Measurements from ENCODE around the gene TMSB4Y.

The TMSB4Y gene

DNA sequence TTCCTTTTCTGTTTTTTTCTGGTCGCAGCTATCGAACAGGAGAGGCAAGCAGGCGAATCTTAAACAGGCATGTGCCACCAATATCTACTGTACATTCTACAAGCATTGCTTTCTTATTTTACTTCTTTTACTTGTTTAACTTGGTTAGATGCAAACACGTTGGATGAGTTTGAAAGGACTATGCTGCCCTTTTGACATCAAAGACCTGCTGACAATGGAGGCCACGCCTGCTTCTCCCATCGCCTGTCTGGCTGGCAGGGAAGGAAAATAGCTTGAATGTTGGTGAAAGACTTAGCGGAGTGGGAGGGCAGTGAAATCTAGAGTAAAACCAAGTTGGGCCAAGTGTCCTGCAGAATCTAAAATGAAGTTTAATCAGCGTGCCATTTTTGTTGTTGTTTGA lies 1.5 kb downstream of the TMSB4Y start:
- H4K5ac ChIP-seq (ENCODE audit: low read length), result no peak overlapping the region
- no peaks in the 10 kb centered on the region for H3K27me3 ChIP-seq (ENCODE audit: insufficient read depth, low read length, poor library complexity)
- no peak overlapping the region for H2BK15ac ChIP-seq (replicated peaks; ENCODE audit: low read depth)
- H3K36me3 ChIP-seq (ENCODE audit: control insufficient read depth, insufficient read depth, low read length), result no peaks in the 10 kb centered on the region
- H2BK120ac ChIP-seq (ENCODE audit: low read depth, low read length), result no peak overlapping the region
- no peak overlapping the region for H3K4ac ChIP-seq (ENCODE audit: low read depth, low read length)
- H3K79me2 ChIP-seq (ENCODE audit: control insufficient read depth, insufficient read depth, low read length), result peaks cover 3% of the 10 kb centered on the region
- peak; percentile 38 for DNase-seq
- no peak overlapping the region for H4K8ac ChIP-seq (ENCODE audit: low read depth, low read length)
- no peak overlapping the region for H3K18ac ChIP-seq (ENCODE audit: low read length)
- no CpG with 5 or more reads among the region's 8 CpGs for WGBS (ENCODE audit: extremely low coverage, insufficient coverage, low lambda C conversion rate)
- no peak overlapping the region for H3K27ac ChIP-seq (ENCODE audit: low read depth, low read length)
- H3K4me2 ChIP-seq (ENCODE audit: low read length), result no peak overlapping the region
- H3K4me1 ChIP-seq (ENCODE audit: control insufficient read depth, low read depth, low read length), result no peaks in the 10 kb centered on the region
- H2AK5ac ChIP-seq (ENCODE audit: low read length), result no peak overlapping the region
- no peak overlapping the region for H3K4me3 ChIP-seq (ENCODE audit: low read length)
- H3K23ac ChIP-seq (ENCODE audit: low read length), result no peak overlapping the region
- peak overlapping the region; percentile 16 for H3K9ac ChIP-seq (ENCODE audit: low read length)
- H2BK5ac ChIP-seq (ENCODE audit: low read length), result no peak overlapping the region
- H3K56ac ChIP-seq (ENCODE audit: low read length), result peak overlapping the region; percentile 67
- H3K79me1 ChIP-seq (ENCODE audit: low read length), result no peaks in the 10 kb centered on the region

DNA sequence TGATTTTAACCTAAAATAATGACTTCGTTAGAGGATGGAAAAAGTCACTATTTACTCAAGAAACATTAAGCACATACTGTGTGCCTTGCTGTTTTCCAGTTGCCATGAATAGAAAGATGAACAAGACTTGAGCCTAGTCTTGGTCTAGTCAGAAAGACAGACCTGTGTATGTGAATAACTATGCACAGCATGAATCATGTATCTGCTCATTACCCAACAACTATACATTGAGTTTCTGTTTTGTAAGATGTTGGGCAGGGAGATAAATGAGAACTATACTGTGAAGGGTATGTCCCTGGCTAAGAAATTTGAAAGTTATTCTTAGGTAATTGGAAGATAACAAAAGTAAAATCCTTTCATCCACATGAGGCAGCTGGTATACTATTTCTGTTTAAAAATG lies 4.3 kb downstream of the TMSB4Y start:
- no peak overlapping the region for H3K4ac ChIP-seq (ENCODE audit: low read depth, low read length)
- H3K9ac ChIP-seq (ENCODE audit: low read length), result no peak overlapping the region
- H2BK15ac ChIP-seq (replicated peaks; ENCODE audit: low read depth), result no peak overlapping the region
- no peak overlapping the region for H3K4me2 ChIP-seq (ENCODE audit: low read length)
- peaks cover 3% of the 10 kb centered on the region for H3K79me2 ChIP-seq (ENCODE audit: control insufficient read depth, insufficient read depth, low read length)
- H4K8ac ChIP-seq (ENCODE audit: low read depth, low read length), result no peak overlapping the region
- no peak overlapping the region for H3K23ac ChIP-seq (ENCODE audit: low read length)
- no peaks in the 10 kb centered on the region for H3K27me3 ChIP-seq (ENCODE audit: insufficient read depth, low read length, poor library complexity)
- no peak overlapping the region for H2BK5ac ChIP-seq (ENCODE audit: low read length)
- no peak for DNase-seq
- no peak overlapping the region for H2BK120ac ChIP-seq (ENCODE audit: low read depth, low read length)
- no peaks in the 10 kb centered on the region for H3K36me3 ChIP-seq (ENCODE audit: control insufficient read depth, insufficient read depth, low read length)
- H3K4me3 ChIP-seq (ENCODE audit: low read length), result no peak overlapping the region
- H3K27ac ChIP-seq (ENCODE audit: low read depth, low read length), result no peak overlapping the region
- H4K5ac ChIP-seq (ENCODE audit: low read length), result no peak overlapping the region
- no CpG with 5 or more reads among the region's 1 CpG for WGBS (ENCODE audit: extremely low coverage, insufficient coverage, low lambda C conversion rate)
- H3K56ac ChIP-seq (ENCODE audit: low read length), result no peak overlapping the region
- H3K4me1 ChIP-seq (ENCODE audit: control insufficient read depth, low read depth, low read length), result no peaks in the 10 kb centered on the region
- H3K18ac ChIP-seq (ENCODE audit: low read length), result no peak overlapping the region
- no peak overlapping the region for H2AK5ac ChIP-seq (ENCODE audit: low read length)
- no peaks in the 10 kb centered on the region for H3K79me1 ChIP-seq (ENCODE audit: low read length)

DNA sequence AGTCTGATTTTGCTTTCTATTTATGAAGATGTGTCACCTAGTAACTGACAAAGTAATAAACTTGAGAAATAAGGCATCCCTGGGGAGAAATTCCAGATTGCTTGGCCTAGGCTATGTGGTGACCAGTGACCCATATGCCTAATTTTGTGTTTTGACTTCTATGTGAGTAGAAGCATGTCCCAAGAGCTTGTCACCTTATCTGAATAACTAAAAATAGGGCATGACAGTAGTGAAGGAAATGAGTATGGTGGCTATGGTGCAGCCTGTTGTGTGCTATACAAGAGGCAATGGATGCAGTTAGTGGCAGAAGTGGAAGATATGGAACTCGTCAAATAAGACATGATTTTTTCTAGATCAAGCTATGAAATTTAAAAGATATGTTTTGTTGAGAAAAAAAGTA lies 15.3 kb downstream of the TMSB4Y start:
- WGBS (ENCODE audit: extremely low coverage, insufficient coverage, low lambda C conversion rate), result no CpG with 5 or more reads among the region's 1 CpG
- H3K4me2 ChIP-seq (ENCODE audit: low read length), result no peak overlapping the region
- H3K27ac ChIP-seq (ENCODE audit: low read depth, low read length), result no peak overlapping the region
- no peaks in the 10 kb centered on the region for H3K79me1 ChIP-seq (ENCODE audit: low read length)
- no peak overlapping the region for H4K5ac ChIP-seq (ENCODE audit: low read length)
- H3K23ac ChIP-seq (ENCODE audit: low read length), result no peak overlapping the region
- no peak overlapping the region for H4K8ac ChIP-seq (ENCODE audit: low read depth, low read length)
- H3K18ac ChIP-seq (ENCODE audit: low read length), result no peak overlapping the region
- no peaks in the 10 kb centered on the region for H3K79me2 ChIP-seq (ENCODE audit: control insufficient read depth, insufficient read depth, low read length)
- H3K4me1 ChIP-seq (ENCODE audit: control insufficient read depth, low read depth, low read length), result no peaks in the 10 kb centered on the region
- no peak overlapping the region for H2AK5ac ChIP-seq (ENCODE audit: low read length)
- H3K56ac ChIP-seq (ENCODE audit: low read length), result no peak overlapping the region
- H3K27me3 ChIP-seq (ENCODE audit: insufficient read depth, low read length, poor library complexity), result no peaks in the 10 kb centered on the region
- no peak overlapping the region for H2BK120ac ChIP-seq (ENCODE audit: low read depth, low read length)
- H3K9ac ChIP-seq (ENCODE audit: low read length), result no peak overlapping the region
- no peak overlapping the region for H3K4ac ChIP-seq (ENCODE audit: low read depth, low read length)
- no peak for DNase-seq
- H3K4me3 ChIP-seq (ENCODE audit: low read length), result no peak overlapping the region
- no peak overlapping the region for H2BK5ac ChIP-seq (ENCODE audit: low read length)
- no peak overlapping the region for H2BK15ac ChIP-seq (replicated peaks; ENCODE audit: low read depth)
- H3K36me3 ChIP-seq (ENCODE audit: control insufficient read depth, insufficient read depth, low read length), result no peaks in the 10 kb centered on the region

DNA sequence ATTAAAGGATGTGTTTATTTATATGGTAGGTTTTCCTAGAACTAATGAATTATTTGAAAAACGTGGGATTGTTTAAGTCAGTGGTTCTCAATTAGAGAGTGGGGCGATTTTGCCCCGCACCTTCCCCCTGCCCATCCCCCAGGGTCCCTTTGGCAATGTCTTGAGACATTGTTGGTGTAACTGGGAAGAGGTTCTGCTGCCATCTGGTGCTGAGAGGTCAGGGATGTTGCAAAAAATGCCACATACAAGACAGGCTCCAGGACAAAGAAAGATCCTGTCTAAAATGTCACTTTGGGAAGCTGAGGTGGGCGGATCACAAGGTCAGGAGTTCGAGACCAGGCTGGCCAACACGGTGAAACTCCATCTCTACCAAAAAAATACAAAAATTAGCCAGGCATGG lies 25.8 kb downstream of the TMSB4Y start:
- Histone ChIP-seq H3K4me2 (ENCODE audit: low read length) (no peak overlapping the region), H3K79me2 (ENCODE audit: control insufficient read depth, insufficient read depth, low read length) (no peaks in the 10 kb centered on the region), H3K4ac (ENCODE audit: low read depth, low read length) (no peak overlapping the region), H3K23ac (ENCODE audit: low read length) (no peak overlapping the region), H3K56ac (ENCODE audit: low read length) (no peak overlapping the region), H3K18ac (ENCODE audit: low read length) (no peak overlapping the region), H3K36me3 (ENCODE audit: control insufficient read depth, insufficient read depth, low read length) (no peaks in the 10 kb centered on the region), H3K9ac (ENCODE audit: low read length) (no peak overlapping the region), H3K79me1 (ENCODE audit: low read length) (no peaks in the 10 kb centered on the region), H3K4me3 (ENCODE audit: low read length) (no peak overlapping the region), H2BK15ac (replicated peaks; ENCODE audit: low read depth) (no peak overlapping the region), H4K8ac (ENCODE audit: low read depth, low read length) (no peak overlapping the region), H3K27me3 (ENCODE audit: insufficient read depth, low read length, poor library complexity) (no peaks in the 10 kb centered on the region), H3K27ac (ENCODE audit: low read depth, low read length) (no peak overlapping the region), H2BK120ac (ENCODE audit: low read depth, low read length) (no peak overlapping the region), H2BK5ac (ENCODE audit: low read length) (no peak overlapping the region), H2AK5ac (ENCODE audit: low read length) (no peak overlapping the region), H4K5ac (ENCODE audit: low read length) (no peak overlapping the region), H3K4me1 (ENCODE audit: control insufficient read depth, low read depth, low read length) (no peaks in the 10 kb centered on the region)
- WGBS (ENCODE audit: extremely low coverage, insufficient coverage, low lambda C conversion rate), result no CpG with 5 or more reads among the region's 6 CpGs
- DNase-seq, result peak; percentile 73

DNA sequence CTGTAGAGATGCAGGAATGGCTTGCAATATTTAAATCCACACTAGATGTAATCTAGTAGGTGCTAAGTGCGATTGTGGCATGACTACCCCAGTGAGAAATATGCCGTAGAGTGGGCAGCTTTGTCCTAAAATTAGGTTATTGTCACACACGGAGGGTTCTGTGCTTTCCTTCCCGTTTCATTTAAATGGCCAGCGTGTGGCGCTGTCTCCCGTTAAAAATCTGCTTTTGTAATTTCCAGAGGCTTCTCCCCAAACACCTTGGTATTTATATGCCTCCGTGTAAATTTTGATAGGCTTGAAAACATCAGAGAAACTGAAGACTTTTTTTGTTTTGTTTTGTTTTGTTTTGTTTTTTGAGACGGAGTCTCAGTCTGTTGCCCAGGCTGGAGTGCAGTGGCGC lies 34.9 kb downstream of the TMSB4Y start:
- no peak overlapping the region for H3K18ac ChIP-seq (ENCODE audit: low read length)
- H3K4ac ChIP-seq (ENCODE audit: low read depth, low read length), result no peak overlapping the region
- no CpG with 5 or more reads among the region's 10 CpGs for WGBS (ENCODE audit: extremely low coverage, insufficient coverage, low lambda C conversion rate)
- DNase-seq, result peak; percentile 49
- H3K79me1 ChIP-seq (ENCODE audit: low read length), result no peaks in the 10 kb centered on the region
- no peaks in the 10 kb centered on the region for H3K36me3 ChIP-seq (ENCODE audit: control insufficient read depth, insufficient read depth, low read length)
- H4K5ac ChIP-seq (ENCODE audit: low read length), result no peak overlapping the region
- peak overlapping the region; percentile 7 for H3K56ac ChIP-seq (ENCODE audit: low read length)
- no peak overlapping the region for H3K27ac ChIP-seq (ENCODE audit: low read depth, low read length)
- no peaks in the 10 kb centered on the region for H3K4me1 ChIP-seq (ENCODE audit: control insufficient read depth, low read depth, low read length)
- no peak overlapping the region for H2BK120ac ChIP-seq (ENCODE audit: low read depth, low read length)
- H2BK15ac ChIP-seq (replicated peaks; ENCODE audit: low read depth), result no peak overlapping the region
- no peaks in the 10 kb centered on the region for H3K79me2 ChIP-seq (ENCODE audit: control insufficient read depth, insufficient read depth, low read length)
- no peak overlapping the region for H4K8ac ChIP-seq (ENCODE audit: low read depth, low read length)
- H3K4me3 ChIP-seq (ENCODE audit: low read length), result no peak overlapping the region
- no peak overlapping the region for H3K9ac ChIP-seq (ENCODE audit: low read length)
- no peaks in the 10 kb centered on the region for H3K27me3 ChIP-seq (ENCODE audit: insufficient read depth, low read length, poor library complexity)
- no peak overlapping the region for H2AK5ac ChIP-seq (ENCODE audit: low read length)
- no peak overlapping the region for H3K4me2 ChIP-seq (ENCODE audit: low read length)
- no peak overlapping the region for H3K23ac ChIP-seq (ENCODE audit: low read length)
- no peak overlapping the region for H2BK5ac ChIP-seq (ENCODE audit: low read length)

DNA sequence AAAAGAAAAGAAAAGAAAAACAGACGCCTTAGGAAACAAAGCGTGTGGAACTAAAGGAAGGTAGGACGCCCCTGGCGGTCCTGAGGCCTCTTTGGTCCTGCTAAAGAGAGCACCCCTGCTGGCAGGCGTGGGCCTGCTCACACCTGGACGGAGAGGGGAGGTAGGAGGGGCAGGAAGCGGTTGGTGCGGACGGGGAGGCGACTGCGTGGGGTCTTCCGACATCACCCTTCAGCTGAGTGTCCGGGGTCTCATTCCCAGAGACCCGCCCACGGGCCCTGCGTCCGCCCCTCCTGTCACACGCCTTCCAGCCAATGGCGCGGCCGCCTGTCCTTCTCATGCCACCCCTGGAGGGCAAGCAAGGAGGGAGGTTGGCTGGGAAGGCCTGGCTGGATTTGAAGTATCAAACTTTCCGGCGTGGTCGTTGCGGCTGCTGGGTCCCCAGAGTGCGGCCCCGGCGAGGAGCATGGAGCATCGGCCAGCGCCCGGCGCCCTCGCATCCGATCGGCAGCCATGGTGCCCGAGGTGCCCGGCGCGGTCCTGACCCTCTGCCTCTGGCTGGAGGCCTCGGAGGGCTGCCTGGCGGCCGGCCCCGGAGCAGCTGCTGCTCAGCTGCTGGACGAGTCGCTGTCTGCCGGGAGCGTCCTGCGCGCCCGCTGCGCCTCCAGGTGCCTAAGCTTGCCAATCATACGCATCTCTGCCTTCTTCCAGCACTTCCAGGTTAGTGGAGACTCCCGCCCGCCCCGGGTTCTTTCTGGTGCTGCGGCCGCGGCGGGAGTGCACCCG lies 47.8 kb downstream of the TMSB4Y start:
- H2AK5ac ChIP-seq (ENCODE audit: low read length), result no peak overlapping the region
- no peaks in the 10 kb centered on the region for H3K79me1 ChIP-seq (ENCODE audit: low read length)
- peak overlapping the region; percentile 52 for H3K4ac ChIP-seq (ENCODE audit: low read depth, low read length)
- peak overlapping the region; percentile 42 for H3K18ac ChIP-seq (ENCODE audit: low read length)
- DNase-seq, result peak; percentile 88
- no CpG with 5 or more reads among the region's 60 CpGs for WGBS (ENCODE audit: extremely low coverage, insufficient coverage, low lambda C conversion rate)
- no peaks in the 10 kb centered on the region for H3K36me3 ChIP-seq (ENCODE audit: control insufficient read depth, insufficient read depth, low read length)
- H2BK5ac ChIP-seq (ENCODE audit: low read length), result no peak overlapping the region
- H3K4me2 ChIP-seq (ENCODE audit: low read length), result peak overlapping the region; percentile 36
- no peaks in the 10 kb centered on the region for H3K79me2 ChIP-seq (ENCODE audit: control insufficient read depth, insufficient read depth, low read length)
- H2BK120ac ChIP-seq (ENCODE audit: low read depth, low read length), result no peak overlapping the region
- peak overlapping the region; percentile 63 for H3K4me3 ChIP-seq (ENCODE audit: low read length)
- peak overlapping the region; percentile 41 for H3K9ac ChIP-seq (ENCODE audit: low read length)
- H3K23ac ChIP-seq (ENCODE audit: low read length), result no peak overlapping the region
- H3K27me3 ChIP-seq (ENCODE audit: insufficient read depth, low read length, poor library complexity), result no peaks in the 10 kb centered on the region
- peak overlapping the region; percentile 28 for H3K27ac ChIP-seq (ENCODE audit: low read depth, low read length)
- peak overlapping the region; percentile 76 for H3K56ac ChIP-seq (ENCODE audit: low read length)
- peak overlapping the region; percentile 39 for H4K8ac ChIP-seq (ENCODE audit: low read depth, low read length)
- no peak overlapping the region for H4K5ac ChIP-seq (ENCODE audit: low read length)
- no peaks in the 10 kb centered on the region for H3K4me1 ChIP-seq (ENCODE audit: control insufficient read depth, low read depth, low read length)
- no peak overlapping the region for H2BK15ac ChIP-seq (replicated peaks; ENCODE audit: low read depth)

All from mesendoderm (in vitro differentiated cells).